Measurements from ENCODE around the gene DDX27.

Gene DDX27

GRCh38 chr20:49259284-49259683 is 40.1 kb downstream of the DDX27 start:
- no peak for DNase-seq (ENCODE audit: extremely low read depth, insufficient read length)
- peaks cover 34% of the 10 kb centered on the region for H3K36me3 ChIP-seq (ENCODE audit: control insufficient read depth, insufficient read depth, low read length)
- no peaks in the 10 kb centered on the region for H3K27me3 ChIP-seq (replicated peaks; ENCODE audit: control insufficient read depth, insufficient read depth, low read length)
- no peak for TF ChIP-seq CTCF (IDR thresholded peaks at IDR 0.05; ENCODE audit: insufficient read depth, low read length, poor library complexity, severe bottlenecking)
- H3K4me3 ChIP-seq (replicated peaks; ENCODE audit: low read depth, low read length) = no peak overlapping the region

GRCh38 chr20:49259799-49260198 is 40.6 kb downstream of the DDX27 start:
- no peak for TF ChIP-seq CTCF (IDR thresholded peaks at IDR 0.05; ENCODE audit: insufficient read depth, low read length, poor library complexity, severe bottlenecking)
- peaks cover 34% of the 10 kb centered on the region for H3K36me3 ChIP-seq (ENCODE audit: control insufficient read depth, insufficient read depth, low read length)

GRCh38 chr20:49260218-49260617 is 41.0 kb downstream of the DDX27 start:
- no peaks in the 10 kb centered on the region for H3K27me3 ChIP-seq (replicated peaks; ENCODE audit: control insufficient read depth, insufficient read depth, low read length)
- no peak overlapping the region for H3K4me3 ChIP-seq (replicated peaks; ENCODE audit: low read depth, low read length)
- TF ChIP-seq CTCF (IDR thresholded peaks at IDR 0.05; ENCODE audit: insufficient read depth, low read length, poor library complexity, severe bottlenecking) = no peak
- peaks cover 37% of the 10 kb centered on the region for H3K36me3 ChIP-seq (ENCODE audit: control insufficient read depth, insufficient read depth, low read length)
- DNase-seq (ENCODE audit: extremely low read depth, insufficient read length) = no peak

More at GRCh38 chr20:49259799-49260198, 40.6 kb downstream of the DDX27 start:
- no peak overlapping the region for H3K4me3 ChIP-seq (replicated peaks; ENCODE audit: low read depth, low read length)
- no peak for DNase-seq (ENCODE audit: extremely low read depth, insufficient read length)
- H3K27me3 ChIP-seq (replicated peaks; ENCODE audit: control insufficient read depth, insufficient read depth, low read length) = no peaks in the 10 kb centered on the region

GRCh38 chr20:49261173-49261572 is 42.0 kb downstream of the DDX27 start:
- no peaks in the 10 kb centered on the region for H3K27me3 ChIP-seq (replicated peaks; ENCODE audit: control insufficient read depth, insufficient read depth, low read length)
- DNase-seq (ENCODE audit: extremely low read depth, insufficient read length) = no peak
- H3K36me3 ChIP-seq (ENCODE audit: control insufficient read depth, insufficient read depth, low read length) = peaks cover 35% of the 10 kb centered on the region
- no peak for TF ChIP-seq CTCF (IDR thresholded peaks at IDR 0.05; ENCODE audit: insufficient read depth, low read length, poor library complexity, severe bottlenecking)
- H3K4me3 ChIP-seq (replicated peaks; ENCODE audit: low read depth, low read length) = no peak overlapping the region

DNA sequence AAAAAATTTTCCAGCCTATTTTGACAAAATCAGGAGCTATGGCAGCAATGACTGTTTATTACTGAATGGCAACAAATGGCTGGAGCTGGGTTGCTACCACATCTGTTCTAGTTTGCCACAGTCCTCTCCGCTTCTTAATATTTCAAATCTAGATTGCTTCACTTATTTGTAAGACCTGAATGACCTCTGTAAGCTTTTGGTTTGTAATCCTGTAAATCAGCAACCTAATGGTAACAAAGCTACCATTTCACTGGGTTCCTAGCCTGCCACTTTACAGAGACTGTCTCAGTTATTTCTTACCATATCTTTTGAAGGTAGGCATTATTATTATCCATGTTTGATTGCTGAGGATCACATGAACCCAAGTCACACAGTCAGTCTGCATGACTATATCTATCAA is 43.2 kb downstream of the DDX27 start:
- Histone ChIP-seq H3K27me3 (replicated peaks; ENCODE audit: control insufficient read depth, insufficient read depth, low read length) (no peaks in the 10 kb centered on the region), H3K36me3 (ENCODE audit: control insufficient read depth, insufficient read depth, low read length) (peaks cover 26% of the 10 kb centered on the region), H3K4me3 (replicated peaks; ENCODE audit: low read depth, low read length) (no peak overlapping the region)
- DNase-seq (ENCODE audit: extremely low read depth, insufficient read length) = no peak
- TF ChIP-seq CTCF (IDR thresholded peaks at IDR 0.05; ENCODE audit: insufficient read depth, low read length, poor library complexity, severe bottlenecking) = no peak

GRCh38 chr20:49267327-49267726 is 48.1 kb downstream of the DDX27 start:
- H3K36me3 ChIP-seq (ENCODE audit: control insufficient read depth, insufficient read depth, low read length) = peaks cover 33% of the 10 kb centered on the region
- peak overlapping the region; percentile 54 for H3K4me3 ChIP-seq (replicated peaks; ENCODE audit: low read depth, low read length)
- no peak for TF ChIP-seq CTCF (IDR thresholded peaks at IDR 0.05; ENCODE audit: insufficient read depth, low read length, poor library complexity, severe bottlenecking)
- no peaks in the 10 kb centered on the region for H3K27me3 ChIP-seq (replicated peaks; ENCODE audit: control insufficient read depth, insufficient read depth, low read length)
- DNase-seq (ENCODE audit: extremely low read depth, insufficient read length) = no peak
